Urinary bladder (tissue), 4 donors: Measurements from ENCODE around the gene TIMM29. TPM values are rescaled to one million over a fixed set of nuclear protein-coding genes. Genes with fewer than 3 reads are reported as not detected.

Source experiments
- DNase-seq: peaks from one replicate; pipeline ENCODE4 v3.0.0-alpha.2; 2015; ENCODE audit errors: extremely low spot score
- H3K27ac ChIP-seq: one replicate; pipeline ENCODE4 v1.5.1; 2013; ENCODE audit warnings: low read depth, mild to moderate bottlenecking, moderate library complexity
- H3K36me3 ChIP-seq: one replicate; pipeline ENCODE4 v1.6.1; 2013; ENCODE audit warnings: mild to moderate bottlenecking, moderate library complexity; ENCODE audit not compliant: insufficient read depth
- H3K4me1 ChIP-seq: one replicate; pipeline ENCODE4 v1.6.1; 2013; ENCODE audit warnings: mild to moderate bottlenecking, moderate library complexity; ENCODE audit not compliant: insufficient read depth
- H3K4me3 ChIP-seq: one replicate; pipeline ENCODE4 v1.5.1; 2013; ENCODE audit warnings: low read depth, low read length
- WGBS: extraction: QIAGEN DNeasy Blood & Tissue Kit; methylation state at CpG from one replicate; pipeline ENCODE4 v1.1.7; 2013; 5-methylcytosine and 5-hydroxymethylcytosine counted together
- polyA plus RNA-seq: library from polyadenylated mRNA; stranded (reverse); fragments of 200-250 nt; gene quantifications from one replicate; pipeline ENCODE4 v1.2.3, GENCODE V29; 2013
- total RNA-seq: library from RNA; depleted of rRNA; stranded (reverse); fragments of >200 nt; gene quantifications from one replicate; pipeline ENCODE4 v1.2.3, GENCODE V29; 2014
- donor health status: healthy with polysubstance abuse.
- donor health status: healthy.

TIMM29 gene
- total and polyA plus RNA-seq, 2 donors, result 14.1 to 19.7 TPM

DNA sequence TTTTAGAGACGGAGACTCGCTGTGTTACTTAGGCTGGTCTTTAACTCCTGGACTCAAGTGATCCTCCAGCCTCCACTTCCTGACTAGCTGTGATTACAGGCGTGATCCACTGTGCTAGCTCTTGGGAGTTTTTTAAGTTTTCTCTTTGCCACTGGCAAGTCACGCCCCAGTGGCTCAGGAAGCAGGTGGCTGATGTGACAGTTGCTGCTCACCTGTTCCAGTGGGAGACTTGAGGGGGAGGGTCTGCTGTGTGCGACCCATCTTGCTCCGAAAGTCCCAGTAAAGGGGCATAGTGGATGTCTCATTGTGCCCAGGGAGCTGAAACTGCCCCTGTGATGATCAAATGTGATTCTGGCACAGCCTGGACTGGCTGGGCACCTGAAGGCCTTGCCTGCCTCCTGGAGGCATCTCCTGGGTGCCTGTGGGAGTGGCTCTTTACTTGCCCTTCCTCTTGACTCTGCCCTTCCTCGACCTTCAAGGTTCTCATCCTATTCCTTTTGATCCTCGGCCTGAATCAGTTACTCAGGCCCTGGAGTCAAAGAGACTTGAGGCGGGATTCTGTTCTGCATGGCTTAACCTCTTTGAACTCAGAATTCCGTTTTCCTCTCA, 40.0 kb downstream of the TIMM29 start:
- no peak for DNase-seq
- 70% methylated on average over 10 of the region's 10 CpGs for WGBS
- Histone ChIP-seq H3K36me3 (no peaks in the 10 kb centered on the region), H3K4me3 (no peak overlapping the region), H3K27ac (no peak overlapping the region), H3K4me1 (no peaks in the 10 kb centered on the region)

DNA sequence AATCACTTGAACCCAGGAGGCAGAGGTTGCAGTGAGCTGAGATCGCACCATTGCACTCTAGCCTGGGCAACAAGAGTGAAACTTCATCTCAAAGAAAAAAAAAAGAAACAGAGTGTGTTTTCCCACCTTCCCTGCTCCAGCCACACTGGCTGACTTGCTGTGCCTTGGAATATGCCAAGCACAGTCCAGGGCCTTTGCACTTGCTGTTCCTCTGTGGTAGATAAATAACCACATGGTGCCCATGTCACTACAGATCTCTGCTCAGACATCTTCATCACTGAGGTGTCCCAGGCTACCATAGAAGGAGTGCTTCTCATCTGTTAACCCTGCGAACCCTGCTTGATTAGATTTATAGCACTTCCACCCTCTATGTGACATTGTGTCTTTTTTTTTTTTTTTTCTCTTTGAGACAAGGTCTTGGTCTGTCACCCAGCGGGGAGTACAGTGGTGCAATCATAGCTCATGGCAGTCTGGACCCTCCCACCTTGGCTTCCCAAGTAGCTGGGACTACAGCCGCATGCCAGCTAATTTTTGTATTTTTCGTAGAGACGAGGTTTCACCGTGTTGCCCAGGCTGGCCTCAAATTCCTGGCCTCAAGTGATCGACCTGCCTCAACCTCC, 42.6 kb downstream of the TIMM29 start:
- no peaks in the 10 kb centered on the region for H3K36me3 ChIP-seq
- H3K27ac ChIP-seq, result no peak overlapping the region
- H3K4me3 ChIP-seq, result no peak overlapping the region
- no peak for DNase-seq
- H3K4me1 ChIP-seq, result no peaks in the 10 kb centered on the region
- WGBS, result 96% methylated on average over 8 of the region's 8 CpGs

DNA sequence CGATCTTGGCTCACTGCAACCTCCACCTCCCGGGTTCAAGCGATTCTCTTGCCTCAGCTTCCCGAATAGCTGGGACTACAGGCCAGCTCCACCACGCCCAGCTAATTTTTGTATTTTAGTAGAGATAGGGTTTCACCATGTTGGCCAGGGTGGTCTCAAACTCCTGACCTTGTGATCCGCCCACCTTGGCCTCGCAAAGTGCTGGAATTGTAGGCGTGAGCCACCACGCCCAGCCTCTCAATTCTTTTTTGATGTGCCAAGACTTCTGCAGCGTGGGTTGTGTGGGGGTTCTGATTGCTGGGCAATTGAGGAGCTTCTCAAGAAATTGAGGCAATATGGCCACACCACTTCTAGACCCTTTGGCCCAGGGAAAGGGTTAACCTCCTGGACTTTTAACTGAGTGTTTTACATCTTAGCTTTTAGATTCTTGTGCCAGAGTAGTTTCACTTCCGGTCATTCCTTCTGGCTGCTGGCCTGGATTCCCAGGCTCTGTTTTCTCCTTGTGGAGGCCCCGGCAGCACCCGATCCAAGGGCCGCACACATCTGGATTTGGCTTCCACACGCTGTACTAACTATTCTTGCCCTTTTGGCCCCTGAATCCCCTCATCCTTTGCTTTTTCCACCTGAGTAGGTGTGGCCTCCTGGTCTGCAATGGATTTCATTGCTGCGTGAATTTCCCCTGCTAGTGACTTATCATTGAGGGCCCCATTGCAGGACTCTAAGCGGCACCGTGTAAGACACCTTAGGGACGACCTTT, 46.9 kb downstream of the TIMM29 start:
- Histone ChIP-seq H3K4me3 (no peak overlapping the region), H3K4me1 (no peaks in the 10 kb centered on the region), H3K27ac (no peak overlapping the region), H3K36me3 (no peaks in the 10 kb centered on the region)
- WGBS, result 46% methylated on average over 19 of the region's 19 CpGs
- DNase-seq, result peak; percentile 20

GRCh38 chr19:10976131-10976892, 47.7 kb downstream of the TIMM29 start:
- no peak overlapping the region for H3K4me3 ChIP-seq

GRCh38 chr19:10977742-10978092, 49.1 kb downstream of the TIMM29 start:
- Histone ChIP-seq H3K27ac (no peak overlapping the region), H3K36me3 (no peaks in the 10 kb centered on the region), H3K4me1 (no peaks in the 10 kb centered on the region), H3K4me3 (no peak overlapping the region)
- 87% methylated on average over 5 of the region's 5 CpGs for WGBS
- no peak for DNase-seq

More at GRCh38 chr19:10976131-10976892, 47.7 kb downstream of the TIMM29 start:
- 64% methylated on average over 19 of the region's 19 CpGs for WGBS
- DNase-seq, result no peak
- no peak overlapping the region for H3K27ac ChIP-seq
- H3K4me1 ChIP-seq, result no peaks in the 10 kb centered on the region
- H3K36me3 ChIP-seq, result no peaks in the 10 kb centered on the region

Other genes with a start within 250 kb of the TIMM29 start
- 16.3 TPM for gene QTRT1, start 227.4 kb upstream of the TIMM29 start, total RNA-seq
- gene QTRT1, start 227.4 kb upstream of the TIMM29 start, polyA plus RNA-seq, result 55.3 TPM
- 76.2 TPM for gene DNM2, start 210.7 kb upstream of the TIMM29 start, total RNA-seq
- gene DNM2, start 210.7 kb upstream of the TIMM29 start, polyA plus RNA-seq, result 87.0 TPM
- 23.5 TPM for gene TMED1, start 92.6 kb upstream of the TIMM29 start, total RNA-seq
- 41.6 TPM for gene TMED1, start 92.6 kb upstream of the TIMM29 start, polyA plus RNA-seq
- 2.6 TPM for gene C19orf38, start 80.4 kb upstream of the TIMM29 start, total RNA-seq
- gene C19orf38, start 80.4 kb upstream of the TIMM29 start, polyA plus RNA-seq, result 2.4 TPM
- gene CARM1, start 57.3 kb upstream of the TIMM29 start, total RNA-seq, result 19.1 TPM
- 55.7 TPM for gene CARM1, start 57.3 kb upstream of the TIMM29 start, polyA plus RNA-seq
- gene YIPF2, start 172 bp upstream of the TIMM29 start, total RNA-seq, result 47.2 TPM
- gene YIPF2, start 172 bp upstream of the TIMM29 start, polyA plus RNA-seq, result 38.1 TPM
- 38.1 TPM for gene SMARCA4, start 32.2 kb downstream of the TIMM29 start, total RNA-seq
- gene SMARCA4, start 32.2 kb downstream of the TIMM29 start, polyA plus RNA-seq, result 46.0 TPM
- gene LDLR, start 160.7 kb downstream of the TIMM29 start, total RNA-seq, result 48.6 TPM
- 44.9 TPM for gene LDLR, start 160.7 kb downstream of the TIMM29 start, polyA plus RNA-seq
- gene SPC24, start 227.0 kb downstream of the TIMM29 start, total RNA-seq, result 21.1 TPM
- gene SPC24, start 227.0 kb downstream of the TIMM29 start, polyA plus RNA-seq, result 1.8 TPM